GM12872 (cell line): ENCODE measurements around the gene CCDC77.

Experiments used
- TF ChIP-seq, protein P1 (sequence below): IDR thresholded peaks from 3 replicates; pipeline ENCODE4 v1.5.1; 2011; ENCODE audit warnings: low read depth, mild to moderate bottlenecking, low read length, moderate library complexity; ENCODE audit not compliant: insufficient read depth

CCDC77 gene

GRCh38 chr12:457676-458075 is 56.2 kb downstream of the CCDC77 start:
- TF ChIP-seq, protein P1, sequence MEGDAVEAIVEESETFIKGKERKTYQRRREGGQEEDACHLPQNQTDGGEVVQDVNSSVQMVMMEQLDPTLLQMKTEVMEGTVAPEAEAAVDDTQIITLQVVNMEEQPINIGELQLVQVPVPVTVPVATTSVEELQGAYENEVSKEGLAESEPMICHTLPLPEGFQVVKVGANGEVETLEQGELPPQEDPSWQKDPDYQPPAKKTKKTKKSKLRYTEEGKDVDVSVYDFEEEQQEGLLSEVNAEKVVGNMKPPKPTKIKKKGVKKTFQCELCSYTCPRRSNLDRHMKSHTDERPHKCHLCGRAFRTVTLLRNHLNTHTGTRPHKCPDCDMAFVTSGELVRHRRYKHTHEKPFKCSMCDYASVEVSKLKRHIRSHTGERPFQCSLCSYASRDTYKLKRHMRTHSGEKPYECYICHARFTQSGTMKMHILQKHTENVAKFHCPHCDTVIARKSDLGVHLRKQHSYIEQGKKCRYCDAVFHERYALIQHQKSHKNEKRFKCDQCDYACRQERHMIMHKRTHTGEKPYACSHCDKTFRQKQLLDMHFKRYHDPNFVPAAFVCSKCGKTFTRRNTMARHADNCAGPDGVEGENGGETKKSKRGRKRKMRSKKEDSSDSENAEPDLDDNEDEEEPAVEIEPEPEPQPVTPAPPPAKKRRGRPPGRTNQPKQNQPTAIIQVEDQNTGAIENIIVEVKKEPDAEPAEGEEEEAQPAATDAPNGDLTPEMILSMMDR = no peak

- TF ChIP-seq, protein P1 = no peak
Measured at GRCh38 chr12:459050-459429, 57.6 kb downstream of the CCDC77 start.

DNA sequence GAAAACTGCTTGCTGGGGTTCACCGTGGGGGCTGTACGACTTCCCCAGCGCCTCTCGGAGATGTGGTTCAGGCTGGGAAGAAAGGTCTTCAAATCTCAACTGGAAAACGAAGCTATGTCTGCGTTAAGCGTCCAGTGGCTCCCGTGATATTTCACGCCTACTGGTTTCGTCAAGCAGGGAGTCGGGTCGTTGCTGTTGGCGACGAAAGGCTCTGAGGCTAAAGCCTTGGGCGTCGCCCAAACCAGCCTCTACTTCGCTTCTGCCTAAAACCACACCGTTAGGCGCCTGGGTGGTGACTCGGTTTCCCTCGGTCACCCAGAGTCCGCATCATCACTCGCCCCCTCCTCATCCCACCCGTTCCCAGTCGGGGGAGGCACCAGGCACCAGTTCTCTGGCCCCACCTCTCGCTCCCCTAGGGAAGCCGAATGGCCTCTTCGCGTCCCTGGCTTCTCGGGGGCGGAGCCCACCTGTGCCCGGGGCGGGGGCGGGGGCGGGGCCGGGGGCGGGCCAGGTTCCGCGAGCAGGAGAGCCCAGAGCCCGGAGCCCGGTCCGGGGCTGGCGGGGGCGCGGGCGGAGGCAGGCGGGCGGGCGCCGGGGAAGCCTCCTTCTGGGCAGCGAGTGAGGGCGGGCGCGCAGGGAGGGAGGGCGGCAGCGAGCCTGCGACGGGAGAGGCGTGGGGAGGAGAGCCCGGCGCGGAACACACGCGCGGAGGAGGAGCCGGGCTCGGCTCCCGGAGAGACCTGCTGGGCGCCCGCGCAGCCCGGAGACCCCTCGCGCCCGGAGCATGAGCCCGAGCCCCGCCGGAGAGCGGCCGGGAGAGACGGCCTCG is 58.2 kb downstream of the CCDC77 start, which contains the start of gene B4GALNT3:
B4GALNT3 (plus strand) TSS at position 510 of the 829 bp plus-strand sequence. CDS start 438 bp downstream, outside the sequence.
- TF ChIP-seq, protein P1 = no peak

- TF ChIP-seq, protein P1 = no peak
Measured at GRCh38 chr12:460261-461230, 59.1 kb downstream of the CCDC77 start.

GRCh38 chr12:461425-461824 is 60.0 kb downstream of the CCDC77 start:
- TF ChIP-seq, protein P1 = no peak

DNA sequence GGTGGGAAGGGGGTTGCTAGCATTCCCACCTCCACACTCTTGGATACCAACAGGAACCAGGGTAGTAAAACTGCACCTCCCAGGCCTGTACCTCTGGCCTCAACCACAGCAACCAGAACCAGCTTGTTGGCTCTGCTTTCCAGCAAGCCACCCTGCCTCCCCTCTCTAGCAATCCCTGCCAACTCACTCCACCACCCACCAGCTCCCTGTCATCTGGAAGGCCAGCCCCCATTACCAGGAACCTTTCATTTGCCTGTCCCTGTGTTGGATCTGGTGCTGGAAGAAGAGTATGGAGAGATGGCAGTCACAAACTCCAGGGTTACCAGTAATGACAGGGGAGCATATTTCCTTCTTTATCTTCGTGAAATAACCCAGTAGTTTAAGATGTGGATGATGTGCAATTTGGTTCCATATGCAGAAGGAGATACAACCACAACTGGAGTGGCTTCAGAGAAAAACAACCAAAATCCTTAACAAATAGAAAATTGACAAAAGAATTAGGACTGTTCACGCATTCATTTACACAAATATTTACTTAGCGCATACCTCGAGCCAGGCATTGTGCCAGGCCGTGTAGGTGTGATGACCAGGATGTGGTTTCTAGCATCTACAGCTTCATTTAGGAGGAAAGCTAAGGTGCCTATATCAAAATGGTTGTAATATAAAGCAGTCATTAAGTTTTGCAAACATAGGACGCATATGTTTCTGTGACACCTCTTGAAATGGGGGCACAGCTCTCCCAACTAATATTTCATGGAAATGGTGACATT is 61.7 kb downstream of the CCDC77 start:
- TF ChIP-seq, protein P1 = no peak
